Hematopoietic multipotent progenitor cell treated with erythropoietin and hydrocortisone succinate and interleukin-3 and kit ligand, for 4 days (in vitro differentiated cells): Measurements from ENCODE around the gene PDCD2L.
"Not testable (repeated sequence)": the region's sequence is repeated elsewhere in the genome, so short reads cannot be mapped to it uniquely, and the experiment has no call there.

Source experiments
- DNase-seq: peaks from one replicate; pipeline ENCODE4 v3.0.0-alpha.2; 2015

The PDCD2L gene, protein sequence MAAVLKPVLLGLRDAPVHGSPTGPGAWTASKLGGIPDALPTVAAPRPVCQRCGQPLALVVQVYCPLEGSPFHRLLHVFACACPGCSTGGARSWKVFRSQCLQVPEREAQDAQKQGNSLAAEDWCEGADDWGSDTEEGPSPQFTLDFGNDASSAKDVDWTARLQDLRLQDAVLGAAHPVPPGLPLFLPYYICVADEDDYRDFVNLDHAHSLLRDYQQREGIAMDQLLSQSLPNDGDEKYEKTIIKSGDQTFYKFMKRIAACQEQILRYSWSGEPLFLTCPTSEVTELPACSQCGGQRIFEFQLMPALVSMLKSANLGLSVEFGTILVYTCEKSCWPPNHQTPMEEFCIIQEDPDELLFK

DNA sequence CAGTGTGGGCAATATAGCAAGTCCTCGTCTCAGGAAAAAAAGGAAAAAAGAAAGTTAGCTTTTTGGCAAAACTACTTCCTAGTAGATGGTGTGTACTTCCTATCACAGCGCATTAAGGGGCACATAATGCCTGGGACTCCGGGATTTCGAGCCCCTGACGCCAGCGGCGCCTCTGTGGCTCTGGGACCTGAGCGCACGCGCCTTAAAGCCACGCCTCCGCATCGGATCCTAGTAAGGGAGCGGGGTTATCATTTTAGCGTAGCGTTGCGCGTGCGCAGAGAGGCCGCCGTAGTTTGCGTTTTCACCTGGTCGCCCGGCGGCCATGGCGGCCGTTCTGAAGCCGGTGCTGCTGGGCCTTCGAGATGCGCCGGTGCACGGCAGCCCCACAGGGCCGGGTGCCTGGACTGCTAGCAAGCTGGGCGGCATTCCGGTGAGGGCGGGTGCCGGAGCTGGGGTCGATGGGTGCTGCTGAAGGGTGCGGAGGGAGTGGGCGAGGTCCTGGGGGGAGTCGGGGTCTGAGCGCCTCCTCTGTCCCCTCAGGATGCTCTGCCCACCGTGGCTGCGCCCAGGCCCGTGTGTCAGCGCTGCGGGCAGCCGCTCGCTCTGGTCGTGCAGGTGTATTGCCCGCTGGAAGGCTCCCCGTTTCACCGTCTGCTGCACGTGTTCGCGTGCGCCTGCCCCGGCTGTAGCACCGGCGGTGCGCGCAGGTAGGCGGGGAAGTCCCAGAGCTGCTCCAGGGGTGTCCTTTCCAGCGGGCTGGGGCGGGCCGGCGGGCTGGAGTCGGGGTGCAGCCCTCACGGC, at the start of gene PDCD2L:
PDCD2L (plus strand) TSS at position 291 of the 801 bp plus-strand sequence; CDS start at position 323, 32 bp downstream.
- peak; percentile 97 for DNase-seq

DNA sequence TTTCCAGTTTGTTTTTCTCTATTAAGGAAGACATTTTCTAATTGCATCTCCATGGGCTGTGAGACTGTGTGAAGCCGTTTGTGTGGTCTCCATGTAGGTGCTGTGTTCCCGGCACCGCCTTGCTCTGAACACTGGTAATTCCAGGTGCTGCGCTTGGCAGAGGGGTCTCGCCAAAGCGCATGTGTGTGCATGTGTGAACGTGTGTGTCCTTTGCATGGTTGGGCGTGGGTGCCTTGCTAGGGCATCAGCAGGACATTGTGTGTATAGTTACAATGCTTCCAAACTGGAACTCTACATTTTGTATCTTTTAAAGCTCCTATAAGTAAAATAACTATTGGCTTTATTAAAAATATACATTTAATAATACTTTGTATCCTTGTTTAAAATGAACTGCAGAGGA, 49.0 kb upstream of the PDCD2L start:
- no peak for DNase-seq

- DNase-seq = no peak
Measured at GRCh38 chr19:34356875-34357274, 47.3 kb upstream of the PDCD2L start.

- no peak for DNase-seq
Measured at GRCh38 chr19:34357431-34357830, 46.8 kb upstream of the PDCD2L start.

GRCh38 chr19:34359140-34359953, 44.9 kb upstream of the PDCD2L start:
- peak; percentile 98 for DNase-seq

DNA sequence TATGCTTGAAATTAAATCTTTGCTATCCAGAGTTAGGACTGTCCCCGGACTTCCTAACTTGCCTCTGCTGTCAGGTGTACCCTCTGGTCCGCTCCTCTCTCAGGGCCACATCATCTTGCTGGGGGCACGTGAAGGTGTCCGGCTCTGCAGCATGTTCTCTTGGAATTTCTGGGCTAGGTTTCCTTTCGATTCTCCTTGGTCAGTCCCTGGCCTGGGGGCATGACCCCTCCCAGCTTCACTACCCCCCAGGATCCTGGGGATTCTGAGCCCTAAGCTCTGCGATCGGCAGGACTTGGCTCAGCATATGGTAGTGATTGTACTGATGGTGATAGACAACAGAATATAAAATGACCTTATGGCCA, 44.3 kb upstream of the PDCD2L start:
- DNase-seq = no peak

- DNase-seq = no peak
Measured at GRCh38 chr19:34360354-34360909, 43.8 kb upstream of the PDCD2L start.

GRCh38 chr19:34362679-34363069, 41.5 kb upstream of the PDCD2L start:
- DNase-seq = no peak

- no peak for DNase-seq
Measured at GRCh38 chr19:34363094-34363493, 41.1 kb upstream of the PDCD2L start.

DNA sequence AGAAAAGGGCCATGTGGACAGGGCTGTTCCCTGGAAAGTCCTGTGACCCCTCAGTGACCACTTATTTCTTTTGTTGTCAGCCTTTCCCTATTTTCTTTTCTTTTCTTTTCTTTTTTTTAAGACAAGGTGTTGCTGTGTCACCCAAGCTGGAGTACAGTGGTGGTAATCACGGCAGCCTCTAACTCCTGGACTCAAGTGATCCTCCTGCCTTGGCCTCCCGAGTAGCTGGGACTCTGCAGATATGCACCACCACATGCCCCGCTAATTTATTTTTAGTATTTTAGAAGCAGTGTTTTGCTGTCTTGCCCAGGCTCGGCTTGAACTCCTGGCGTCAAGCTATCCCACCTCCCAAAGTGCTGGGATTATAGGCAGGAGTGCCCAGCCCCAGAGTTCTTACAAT, 40.3 kb upstream of the PDCD2L start:
- DNase-seq = no peak

DNA sequence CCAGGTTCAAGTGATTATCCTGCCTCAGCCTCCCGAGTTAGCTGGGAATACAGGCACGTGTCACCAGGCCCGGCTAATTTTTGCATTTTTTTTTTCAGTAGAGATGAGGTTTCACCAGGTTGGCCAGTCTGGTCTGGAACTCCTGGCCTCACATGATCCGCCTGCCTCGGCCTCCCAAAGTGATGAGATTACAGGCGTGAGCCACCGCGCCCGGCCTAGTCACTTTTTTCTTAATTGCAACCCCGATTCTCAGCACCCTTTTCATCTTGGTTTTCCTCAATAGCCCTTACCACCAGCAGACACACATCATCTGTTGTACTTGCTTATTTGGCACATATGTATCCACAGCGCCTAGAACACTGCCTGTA, 39.8 kb upstream of the PDCD2L start:
- DNase-seq = no peak

GRCh38 chr19:34364830-34365462, 39.3 kb upstream of the PDCD2L start, which contains the start of gene GPI:
TSS of gene GPI (plus strand) at chr19:34365196. CDS start at chr19:34365267, 71 bp downstream.
- peak; percentile 85 for DNase-seq

DNA sequence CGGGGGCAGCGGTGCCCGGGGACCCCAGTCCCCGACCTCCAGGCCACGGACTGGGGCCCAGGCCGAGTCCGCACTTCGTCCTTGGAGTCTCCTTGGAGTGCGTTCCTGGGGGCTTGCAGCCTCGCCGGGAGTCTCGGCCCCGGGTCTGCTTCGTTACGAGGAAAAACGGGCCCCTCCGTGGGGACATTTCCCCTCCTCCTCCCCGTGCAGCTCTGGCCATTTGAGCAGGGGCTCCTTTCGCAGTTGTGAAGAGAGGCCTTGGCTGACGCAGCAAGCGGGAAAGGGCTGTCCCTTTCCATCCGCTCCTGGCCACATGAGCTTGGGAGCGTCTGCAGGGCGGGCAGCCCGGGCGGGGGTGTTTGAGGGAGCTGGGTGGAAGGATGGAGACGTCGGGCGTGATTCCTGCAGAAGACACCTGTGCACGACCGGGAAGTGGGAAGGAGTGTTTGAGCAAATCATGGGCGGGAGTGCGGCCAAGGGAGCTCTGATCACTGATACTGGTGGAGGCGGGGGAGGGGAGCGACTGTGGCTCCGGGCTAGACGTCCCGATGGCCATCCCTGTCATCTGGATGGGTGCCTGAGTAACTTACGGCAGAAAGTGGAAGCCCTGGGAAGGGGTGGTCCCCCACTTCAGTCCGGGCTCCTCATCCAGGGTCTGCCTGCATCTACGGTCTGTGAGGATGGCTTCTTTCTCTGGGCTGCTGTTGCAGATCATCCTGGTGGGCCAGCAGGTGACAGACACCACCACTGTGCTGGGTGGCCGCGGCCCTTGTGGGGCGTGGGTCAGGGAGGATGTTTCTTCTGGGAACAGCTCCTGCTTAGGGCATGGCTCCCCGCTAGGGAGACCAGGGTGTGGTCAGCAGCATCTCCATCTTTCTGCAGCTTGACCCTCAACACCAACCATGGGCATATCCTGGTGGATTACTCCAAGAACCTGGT, 38.5 kb upstream of the PDCD2L start:
- DNase-seq = peak; percentile 60

DNA sequence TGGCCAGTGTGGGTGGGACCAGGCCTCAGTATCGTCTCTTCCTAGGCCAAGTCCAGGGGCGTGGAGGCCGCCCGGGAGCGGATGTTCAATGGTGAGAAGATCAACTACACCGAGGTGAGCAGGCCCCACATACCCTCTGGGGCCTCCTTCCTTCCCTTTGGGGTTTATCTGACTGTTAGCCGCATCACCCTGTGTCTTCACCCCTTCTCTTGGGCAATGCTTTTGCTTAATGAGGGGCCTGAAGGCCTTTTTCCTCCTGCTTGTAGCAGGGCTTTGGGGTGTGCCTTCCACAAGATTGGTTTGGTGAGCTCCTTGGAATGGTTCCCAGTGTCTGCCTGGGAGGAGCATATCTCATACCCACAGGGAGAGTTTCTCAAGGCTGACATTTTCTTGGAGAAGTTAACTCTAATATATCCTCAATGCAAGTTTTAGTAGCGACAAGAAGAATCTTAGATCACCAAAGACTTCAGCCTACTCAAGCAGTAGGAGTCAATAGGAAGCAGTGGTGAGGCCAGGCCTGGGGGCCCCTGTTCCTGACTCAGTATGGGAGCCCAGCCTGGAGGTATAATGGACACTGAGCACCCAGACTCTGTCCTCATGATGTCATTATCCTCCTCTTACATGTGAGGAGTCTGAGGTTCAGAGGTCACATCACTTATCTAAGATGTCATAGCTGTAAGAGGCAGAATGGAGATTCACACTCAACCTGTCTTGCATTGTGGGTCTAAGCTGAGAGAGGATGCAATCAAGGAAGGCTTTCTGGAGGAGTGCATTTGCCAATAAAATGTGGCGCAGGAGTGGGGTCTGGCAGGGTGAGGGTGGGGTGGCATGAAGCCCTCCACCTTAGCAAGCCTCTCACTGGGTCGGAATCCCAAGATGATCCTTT, 37.2 kb upstream of the PDCD2L start:
- DNase-seq = peak; percentile 82

DNA sequence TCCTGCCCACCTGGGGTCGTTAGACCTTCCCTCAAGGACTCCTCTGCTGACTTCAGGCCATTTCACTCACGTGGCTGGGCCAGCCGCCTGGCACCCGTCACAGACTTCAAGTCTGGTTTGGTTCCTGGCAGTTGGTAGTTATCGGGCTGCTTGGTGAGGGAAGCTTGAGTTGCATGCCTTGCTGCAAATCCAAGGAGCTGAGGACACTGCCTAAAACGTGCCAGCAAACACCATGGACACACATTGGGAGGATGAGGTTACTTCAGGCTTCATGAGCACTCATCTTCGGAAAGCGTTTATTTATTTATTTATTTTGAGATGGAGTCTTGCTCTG, 36.6 kb upstream of the PDCD2L start:
- DNase-seq = no peak

DNA sequence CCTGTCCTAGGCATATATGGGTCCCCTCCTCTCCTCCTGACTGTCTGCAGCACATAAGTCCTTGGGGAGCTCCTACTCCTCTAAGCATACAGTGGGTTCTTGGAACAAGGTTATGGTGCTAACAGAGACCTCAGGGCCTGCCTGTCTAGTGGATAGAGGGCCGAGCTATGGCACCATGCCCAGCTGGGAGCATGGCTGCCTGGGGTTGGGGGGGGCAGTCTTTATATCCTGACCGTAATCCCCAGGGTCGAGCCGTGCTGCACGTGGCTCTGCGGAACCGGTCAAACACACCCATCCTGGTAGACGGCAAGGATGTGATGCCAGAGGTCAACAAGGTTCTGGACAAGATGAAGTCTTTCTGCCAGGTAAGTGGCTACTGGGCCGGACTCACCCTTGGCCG, 35.9 kb upstream of the PDCD2L start:
- no peak for DNase-seq

- DNase-seq = not testable (repeated sequence)
Measured at GRCh38 chr19:34369166-34369565, 35.0 kb upstream of the PDCD2L start.

- DNase-seq = no peak
Measured at GRCh38 chr19:34370117-34370516, 34.1 kb upstream of the PDCD2L start.

GRCh38 chr19:34370983-34371382, 33.2 kb upstream of the PDCD2L start:
- peak; percentile 31 for DNase-seq

DNA sequence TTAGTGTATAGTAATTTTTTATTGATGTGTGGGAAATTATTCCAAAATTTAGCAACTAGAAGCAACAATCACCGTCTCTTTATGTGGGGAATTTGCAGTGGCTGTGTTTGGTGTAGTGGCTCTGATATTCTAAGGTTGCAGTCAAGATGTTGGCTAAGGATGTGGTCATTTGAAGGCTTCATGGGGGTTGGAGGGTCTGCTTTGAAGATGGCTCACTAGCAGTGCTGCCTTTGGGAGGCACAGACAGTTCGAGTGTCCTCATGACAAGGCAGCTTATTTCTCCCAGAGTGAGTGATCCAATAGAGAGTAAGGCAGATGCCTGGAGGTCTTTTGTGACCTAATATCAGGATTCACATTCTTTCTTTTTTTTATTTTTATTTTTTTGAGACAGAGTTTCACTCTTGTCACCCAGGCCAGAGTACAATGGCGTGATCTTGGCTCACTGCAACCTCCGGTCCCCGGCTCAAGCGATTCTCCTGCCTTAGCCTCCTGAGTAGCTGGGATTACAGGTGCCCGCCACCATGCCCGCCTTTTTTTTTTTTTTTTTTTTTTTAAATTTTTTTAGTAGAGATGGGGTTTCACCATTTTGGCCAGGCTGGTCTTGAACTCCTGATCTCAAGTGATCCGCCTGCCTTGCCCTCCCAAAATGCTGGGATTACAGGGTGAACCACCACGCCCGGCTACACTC, 30.5 kb upstream of the PDCD2L start:
- DNase-seq = no peak
